Endothelial cell of umbilical vein (primary cell): ENCODE results near the gene RMRP. TPM values are rescaled to one million over a fixed set of nuclear protein-coding genes. Genes with fewer than 3 reads are reported as not detected.

Experiments
- BruUV-seq: library from RNA; stranded (reverse); fragments of 400-500 nt; replicated peaks from 2 replicates; lab custom pipeline; 2021; lab: Mats Ljungman, UMichigan
- CTCF ChIA-PET: fragments of 300-600, 350-600 bp; sonication (Branson Sonifier 250); formaldehyde crosslinking; loops from one replicate; lab custom pipeline; 2021; ENCODE audit warnings: antibody characterized with exemption, inconsistent platforms; lab: Charles Lee
- POLR2A ChIA-PET: fragments of 300-600, 350-600 bp; sonication (Branson Sonifier 250); formaldehyde crosslinking; loops from one replicate; lab custom pipeline; 2021; ENCODE audit warnings: antibody characterized with exemption, inconsistent platforms; lab: Charles Lee
- DNase-seq: peaks from one replicate; pipeline ENCODE4 v3.0.0-alpha.2; 2011; ENCODE audit warnings: low read depth, low spot score
- FAIRE-seq: peaks from 2 replicates; lab custom pipeline; 2011; peaks lifted over from hg19 to GRCh38; lab: Jason Lieb, UNC
- H2AFZ ChIP-seq: 2 replicates; pipeline ENCODE4 v1.6.0; 2012; ENCODE audit warnings: low read depth, low read length, control low read depth, inconsistent platforms
- H3K27ac ChIP-seq: 2 replicates; pipeline ENCODE4 v1.5.1; 2011; ENCODE audit warnings: low read depth, mild to moderate bottlenecking, control low read depth, low read length, moderate library complexity; ENCODE audit not compliant: insufficient read depth
- H3K27me3 ChIP-seq, 2 experiments: 2 replicates each; pipeline versions ENCODE4 v1.6.0 to v1.6.1; 2011; ENCODE audit warnings: low read length in 2 of 2, mixed read lengths in 1 of 2; ENCODE audit not compliant: control insufficient read depth in 2 of 2, insufficient read depth in 2 of 2
- H3K36me3 ChIP-seq, 2 experiments: 2 replicates in 1 of 2; 3 replicates in 1 of 2; pipeline ENCODE4 v1.5.1; 2011; ENCODE audit warnings: low read length in 2 of 2, mild to moderate bottlenecking in 1 of 2, moderate library complexity in 1 of 2; ENCODE audit not compliant: control insufficient read depth in 2 of 2, insufficient read depth in 2 of 2; ENCODE audit errors: extremely low read depth in 1 of 2
- H3K4me1 ChIP-seq: 3 replicates; pipeline ENCODE4 v1.5.1; 2011; ENCODE audit warnings: mild to moderate bottlenecking, low read length; ENCODE audit not compliant: control insufficient read depth, insufficient read depth; ENCODE audit errors: extremely low read depth
- H3K4me2 ChIP-seq: 2 replicates; pipeline ENCODE4 v1.6.1; 2011; ENCODE audit warnings: low read length, control low read depth, mixed read lengths; ENCODE audit not compliant: insufficient read depth
- H3K4me3 ChIP-seq, 3 experiments: fragments of 200-600 bp in 1 of 3; sonication (generic), shearing (Covaris generic) in 1 of 3; replicated peaks in 1 of 3; 2 replicates each; pipeline ENCODE4 v1.5.1; 2011 to 2016; ENCODE audit warnings: control low read depth in 3 of 3, low read length in 3 of 3, mild to moderate bottlenecking in 2 of 3, inconsistent platforms in 1 of 3, low read depth in 1 of 3, moderate library complexity in 1 of 3; ENCODE audit not compliant: insufficient read depth in 1 of 3
- H3K79me2 ChIP-seq: 2 replicates; pipeline ENCODE4 v1.6.0; 2012; ENCODE audit warnings: low read length, inconsistent platforms; ENCODE audit not compliant: control insufficient read depth, insufficient read depth
- H3K9ac ChIP-seq: replicated peaks from 2 replicates; pipeline ENCODE3; 2011; ENCODE audit warnings: low read length, control low read depth; ENCODE audit not compliant: insufficient read depth; ENCODE audit errors: extremely low read depth
- H3K9me1 ChIP-seq: replicated peaks from 3 replicates; pipeline ENCODE4 v1.6.0; 2011; ENCODE audit warnings: mild to moderate bottlenecking, low read length; ENCODE audit not compliant: control insufficient read depth, insufficient read depth; ENCODE audit errors: extremely low read depth
- H3K9me3 ChIP-seq: replicated peaks from 2 replicates; pipeline ENCODE4 v1.5.1; 2012; ENCODE audit warnings: low read length, inconsistent platforms; ENCODE audit not compliant: control insufficient read depth, insufficient read depth
- H4K20me1 ChIP-seq: replicated peaks from 2 replicates; pipeline ENCODE3; 2011; ENCODE audit warnings: mild to moderate bottlenecking, low read length; ENCODE audit not compliant: control insufficient read depth, insufficient read depth; ENCODE audit errors: extremely low read depth
- CTCF ChIP-seq, 2 donors: IDR thresholded peaks; 1 replicate in 1 of 2; 2 replicates in 1 of 2; pipeline ENCODE4 v1.5.1; 2011; ENCODE audit warnings: low read length in 2 of 2, mild to moderate bottlenecking in 2 of 2, moderate library complexity in 2 of 2, control low read depth in 1 of 2, inconsistent platforms in 1 of 2, low read depth in 1 of 2; ENCODE audit not compliant: insufficient read depth in 1 of 2; ENCODE audit errors: extremely low read depth in 1 of 2
- EZH2 ChIP-seq: IDR thresholded peaks from 2 replicates; pipeline ENCODE4 v1.6.1; 2012; ENCODE audit warnings: borderline replicate concordance, low read depth, mild to moderate bottlenecking, moderate library complexity, low read length, inconsistent platforms; ENCODE audit not compliant: severe bottlenecking
- FOS ChIP-seq: IDR thresholded peaks from 2 replicates; pipeline ENCODE4 v1.6.1; 2011; ENCODE audit warnings: mild to moderate bottlenecking, low read length, moderate library complexity, borderline replicate concordance; ENCODE audit not compliant: insufficient read depth
- GATA2 ChIP-seq: IDR thresholded peaks from 2 replicates; pipeline ENCODE4 v1.7.0; 2011; ENCODE audit warnings: low read depth, mild to moderate bottlenecking, moderate library complexity, mixed read lengths, low read length; ENCODE audit not compliant: insufficient read length, insufficient read depth
- JUN ChIP-seq: IDR thresholded peaks from 2 replicates; pipeline ENCODE4 v1.6.1; 2011; ENCODE audit warnings: borderline replicate concordance, low read depth; ENCODE audit not compliant: insufficient read length, insufficient read depth
- MAX ChIP-seq: IDR thresholded peaks from 2 replicates; pipeline ENCODE4 v1.6.1; 2011; ENCODE audit not compliant: insufficient read depth, insufficient read length
- MYC ChIP-seq: IDR thresholded peaks from one replicate; pipeline ENCODE4 v1.6.1; 2011; ENCODE audit warnings: mild to moderate bottlenecking, low read depth, low read length
- POLR2A ChIP-seq: IDR thresholded peaks from 2 replicates; pipeline ENCODE4 v1.6.1; 2012; ENCODE audit warnings: low read depth, mild to moderate bottlenecking, control low read depth, low read length
- POLR2AphosphoS5 ChIP-seq: IDR thresholded peaks from 2 replicates; pipeline ENCODE4 v1.6.1; 2012; ENCODE audit warnings: low read depth, mild to moderate bottlenecking, control low read depth, low read length, moderate library complexity; ENCODE audit not compliant: insufficient read depth
- dilution Hi-C: fragments of 300-500 bp; cut with MboI; formaldehyde crosslinking; loops from one replicate; pipeline ENCODE4 v1.15.0; 2019; ENCODE audit warnings: low sequenced_read_pairs; ENCODE audit not compliant: extremely low pct_ligation_motif_present
- intact Hi-C: fragments of 100-400 bp; cut with micrococcal nuclease; formaldehyde crosslinking; loops from one replicate; pipeline ENCODE4 v1.10.0; 2022
- polyA plus RNA-seq, 4 experiments: library from polyadenylated mRNA; depleted of rRNA in 3 of 4; stranded (reverse) in 3 of 4; unstranded in 1 of 4; fragments of >200 nt; gene quantifications; 2 replicates each; pipeline versions ENCODE4 v1.2.1 to v1.2.3, GENCODE V29; 2011 to 2012; ENCODE audit warnings: missing spikeins in 1 of 4
- total RNA-seq: library from RNA; stranded (reverse); gene quantifications from 2 replicates; pipeline ENCODE4 v1.2.3, GENCODE V29; 2021

RMRP gene
- total and polyA plus RNA-seq, 2 donors (not counting 3 experiments of a cell fraction or from before 2014, with no cell fraction given) = 19,118 TPM; not detected in 1

- CTCF ChIA-PET = interaction anchor here (0.9 to 13.5 kb wide), 30 partner anchors 8 to 215 kb away, joined by 3 to 227 read pairs (median 8); partner anchors contain the start of genes ARHGEF39, CCDC107, CREB3 and RMRP
- Histone ChIP-seq H3K36me3 (peaks cover 41 to 46% of the 10 kb centered on the region in 2 experiments), H3K27me3 (no peaks in the 10 kb centered on the region), H3K27ac (no peak overlapping the region), H3K79me2 (no peaks in the 10 kb centered on the region), H3K9me3 (no peaks in the 10 kb centered on the region), H3K9ac (no peak overlapping the region), H4K20me1 (no peaks in the 10 kb centered on the region), H3K9me1 (no peaks in the 10 kb centered on the region), H2AFZ (no peak overlapping the region), H3K4me1 (peaks cover 4% of the 10 kb centered on the region), H3K4me2 (no peak overlapping the region), H3K4me3 (no peak overlapping the region)
- DNase-seq (no peak), FAIRE-seq (no peak)
- POLR2A ChIA-PET = interaction anchor here (1.4 kb wide), 1 partner anchor 32 kb away, joined by 6 read pairs; no protein-coding TSS in a partner anchor
- intact Hi-C loops = loop anchor here (1.0 kb wide), 2 partner anchors 38 to 49 kb away; partner anchors contain the start of genes CCDC107 and RMRP
- dilution Hi-C loops = no loop called here
- BruUV-seq = no TSS peak
- TF ChIP-seq JUN = no peak
- TF ChIP-seq POLR2AphosphoS5 = no peak
- no peak for TF ChIP-seq MAX
- TF ChIP-seq GATA2 = no peak
- no peak for TF ChIP-seq EZH2
- no peak for TF ChIP-seq MYC
- TF ChIP-seq CTCF (IDR thresholded peaks at IDR 0.05; ENCODE audit: extremely low read depth in 1 of 2, insufficient read depth in 1 of 2, low read depth in 1 of 2, low read length in 2 of 2) = no peak
- no peak for TF ChIP-seq POLR2A
- no peak for TF ChIP-seq FOS
Observed at GRCh38 chr9:35695943-35696401, 38.2 kb upstream of the RMRP start.
